ENCODE data around the gene GRID1. TPM values are rescaled to one million over a fixed set of nuclear protein-coding genes. Genes with fewer than 3 reads are reported as not detected.
A peak's percentile ranks its signal among the peaks of the same experiment; 100 is the strongest.
"Not testable (repeated sequence)": the region's sequence is repeated elsewhere in the genome, so short reads cannot be mapped to it uniquely, and the experiment has no call there.

Gene GRID1
- total RNA-seq, 2 donors from 2014 or later: 0.52 to 0.59 TPM

GRCh38 chr10:85702768-85703167 is 663.8 kb downstream of the GRID1 start:
- DNase-seq (no peak), ATAC-seq (no peak)
- intact Hi-C loops (cut with DNase I): no loop called here

GRCh38 chr10:85699066-85699465 is 667.5 kb downstream of the GRID1 start:
- intact Hi-C loops (cut with DNase I); ATAC-seq: not testable (repeated sequence)

DNA sequence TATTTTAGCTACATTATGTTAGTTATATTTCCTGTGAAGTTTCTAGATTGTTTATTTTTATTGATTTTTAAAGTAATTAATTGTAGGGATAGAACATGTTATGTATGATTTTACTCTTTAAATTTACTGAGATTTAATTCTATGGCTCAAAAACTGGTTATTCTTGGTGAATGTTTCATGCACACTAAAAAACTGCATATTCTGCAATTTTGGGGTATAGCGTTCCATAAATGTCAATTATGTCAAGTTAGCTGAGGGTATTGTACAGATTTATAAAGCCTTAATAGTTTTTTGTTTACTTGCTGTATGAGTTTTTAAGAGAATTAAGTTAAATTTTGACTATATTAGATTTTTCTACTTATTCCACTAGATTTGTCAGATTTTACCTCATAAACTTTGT is 669.7 kb downstream of the GRID1 start:
- intact Hi-C loops (cut with DNase I): no loop called here
- DNase-seq (no peak), ATAC-seq (no peak)

More at GRCh38 chr10:85699066-85699465, 667.5 kb downstream of the GRID1 start:
- DNase-seq: not testable (repeated sequence)

- DNase-seq (no peak), ATAC-seq (no peak)
- intact Hi-C loops (cut with DNase I): no loop called here
These were observed 684.0 kb downstream of the GRID1 start for GRCh38 chr10:85682621-85683020.

DNA sequence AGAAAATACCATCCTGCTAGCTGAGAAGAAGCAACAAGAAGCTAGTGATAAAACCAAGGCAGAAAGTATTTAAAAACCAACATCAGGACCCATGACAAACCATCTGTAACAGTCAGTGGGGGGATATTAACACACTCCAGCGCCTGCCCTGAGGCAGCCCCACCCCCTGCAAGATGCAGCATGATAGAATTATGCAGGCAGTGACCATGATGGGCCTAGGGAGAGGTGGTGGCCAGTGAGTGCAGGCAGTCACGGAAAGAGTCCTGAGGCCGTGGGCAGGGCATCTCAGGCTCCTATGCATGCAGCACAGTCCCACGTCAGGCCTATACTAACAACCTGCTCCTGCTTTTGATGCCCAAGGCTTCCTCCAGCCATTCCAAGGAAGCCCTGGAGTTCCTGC is 686.9 kb downstream of the GRID1 start:
- ATAC-seq: no peak
- no peak for DNase-seq
- intact Hi-C loops (cut with DNase I): no loop called here

DNA sequence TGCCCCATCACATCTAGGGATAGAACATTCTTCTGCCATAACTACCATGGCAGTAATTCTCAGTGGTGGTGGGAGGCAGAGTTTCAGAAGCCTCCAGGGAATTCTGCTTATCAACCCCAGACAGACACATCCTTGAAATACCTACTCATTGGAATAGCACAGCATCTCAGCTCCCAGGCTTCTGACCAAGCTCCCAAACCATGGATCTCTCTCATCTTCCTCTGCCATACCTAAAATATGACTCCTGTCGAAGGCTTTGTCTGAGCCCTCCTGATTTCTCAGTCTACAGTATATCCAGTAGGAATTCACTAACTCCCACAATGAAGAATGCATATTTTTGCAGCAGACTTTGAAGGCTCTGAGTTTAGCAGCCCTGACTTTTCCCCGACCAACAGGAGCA is 687.5 kb downstream of the GRID1 start:
- no peak for DNase-seq
- ATAC-seq: no peak
- intact Hi-C loops (cut with DNase I): no loop called here

DNA sequence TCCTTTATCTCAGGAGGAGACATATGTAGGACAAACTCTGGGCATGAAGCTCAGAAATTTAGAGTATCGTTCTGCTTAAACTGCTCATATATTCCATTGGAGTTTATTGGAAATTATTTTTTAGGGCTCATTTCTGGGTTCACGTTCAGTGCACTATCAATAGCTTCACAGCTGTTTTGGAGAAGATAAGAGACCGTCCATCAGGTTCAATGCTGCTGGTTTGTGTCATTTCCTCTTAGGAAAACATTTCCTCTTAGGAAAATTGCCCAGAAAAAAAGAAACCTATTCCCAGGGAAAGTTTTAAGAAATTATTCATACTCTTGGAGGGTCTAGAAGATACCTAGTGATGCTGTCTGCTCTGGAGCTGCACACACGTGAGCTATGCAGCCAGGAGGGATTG is 691.7 kb downstream of the GRID1 start:
- ATAC-seq: no peak
- intact Hi-C loops (cut with DNase I): no loop called here
- no peak for DNase-seq

DNA sequence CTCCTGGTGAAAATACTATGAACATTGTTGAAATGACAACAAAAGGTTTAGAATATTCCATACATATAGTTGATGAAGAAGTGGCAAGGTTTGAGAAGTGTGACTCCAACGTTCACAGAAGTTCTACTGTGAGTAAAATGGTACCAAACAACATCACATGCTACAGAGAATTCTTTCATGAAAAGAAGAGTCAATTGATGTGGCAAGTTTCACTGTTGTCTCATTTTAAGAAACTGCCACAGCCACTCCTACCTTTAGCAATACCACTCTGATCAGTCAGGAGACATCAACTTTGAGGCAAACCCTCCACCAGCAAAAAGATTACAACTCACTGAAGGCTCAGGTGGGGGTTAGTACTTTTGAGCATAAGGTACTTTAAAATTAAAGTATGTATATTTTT is 693.3 kb downstream of the GRID1 start:
- no peak for DNase-seq
- ATAC-seq: no peak

GRCh38 chr10:85671530-85671929 is 695.1 kb downstream of the GRID1 start:
- intact Hi-C loops (cut with DNase I): no loop called here
- ATAC-seq (no peak), DNase-seq (no peak)

More for the DNA sequence above, 693.3 kb downstream of the GRID1 start:
- intact Hi-C loops (cut with DNase I): no loop called here

GRCh38 chr10:85668522-85668921 is 698.1 kb downstream of the GRID1 start:
- intact Hi-C loops (cut with DNase I): no loop called here

GRCh38 chr10:85667638-85668233 is 698.9 kb downstream of the GRID1 start:
- intact Hi-C loops (cut with DNase I): no loop called here
- DNase-seq (no peak), ATAC-seq (no peak)

More at GRCh38 chr10:85668522-85668921, 698.1 kb downstream of the GRID1 start:
- no peak for ATAC-seq
- no peak for DNase-seq

DNA sequence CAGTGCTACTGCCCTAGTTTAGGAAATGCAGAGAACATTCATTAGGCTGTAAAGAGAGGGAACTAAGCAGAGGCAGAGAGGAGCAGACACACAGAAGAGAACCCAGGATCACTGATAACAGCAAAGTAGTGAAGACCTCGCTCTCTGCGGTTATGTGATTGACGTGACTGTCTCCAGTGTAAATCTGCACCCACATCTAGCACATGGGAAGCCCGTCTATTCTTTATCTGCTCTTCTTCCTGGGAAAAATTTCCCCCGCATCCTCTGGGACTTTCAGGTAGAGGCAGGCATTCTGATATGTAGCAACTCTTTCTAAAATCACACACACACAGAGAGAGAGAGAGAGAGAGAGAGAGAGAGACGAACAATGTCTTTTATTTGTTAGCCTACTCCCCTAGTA is 699.6 kb downstream of the GRID1 start:
- intact Hi-C loops (cut with DNase I): no loop called here
- no peak for ATAC-seq
- DNase-seq: no peak

DNA sequence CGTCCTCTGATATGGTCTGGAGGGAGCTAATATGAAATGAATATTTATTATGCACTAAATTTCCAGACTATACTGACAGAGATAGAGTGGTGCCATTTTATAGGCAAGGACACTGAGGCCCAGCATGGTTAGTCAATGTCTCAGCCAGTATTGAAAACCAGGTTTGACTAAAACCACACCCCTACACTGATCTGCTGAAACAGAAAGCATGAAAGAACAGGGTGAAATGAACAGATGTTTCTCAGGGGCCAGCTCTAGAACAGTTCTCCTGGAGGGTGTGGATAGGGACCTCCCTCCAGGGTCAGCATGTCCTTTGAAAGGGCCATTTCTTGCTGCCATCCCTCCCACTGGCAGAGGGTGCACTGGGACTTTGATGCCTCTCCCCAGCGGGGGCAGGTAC is 700.5 kb downstream of the GRID1 start:
- intact Hi-C loops (cut with DNase I): no loop called here
- DNase-seq (no peak), ATAC-seq (no peak)

GRCh38 chr10:85665681-85666080 is 700.9 kb downstream of the GRID1 start:
- DNase-seq (no peak), ATAC-seq (no peak)
- intact Hi-C loops (cut with DNase I): no loop called here

- intact Hi-C loops (cut with DNase I): no loop called here
- no peak for ATAC-seq
These were observed 701.5 kb downstream of the GRID1 start for GRCh38 chr10:85665078-85665477.

GRCh38 chr10:85661123-85661522 is 705.5 kb downstream of the GRID1 start:
- intact Hi-C loops (cut with DNase I): no loop called here
- ATAC-seq (no peak), DNase-seq (no peak)

More at GRCh38 chr10:85665078-85665477, 701.5 kb downstream of the GRID1 start:
- no peak for DNase-seq

- ATAC-seq: no peak
These were observed 707.3 kb downstream of the GRID1 start for GRCh38 chr10:85659331-85659730.

DNA sequence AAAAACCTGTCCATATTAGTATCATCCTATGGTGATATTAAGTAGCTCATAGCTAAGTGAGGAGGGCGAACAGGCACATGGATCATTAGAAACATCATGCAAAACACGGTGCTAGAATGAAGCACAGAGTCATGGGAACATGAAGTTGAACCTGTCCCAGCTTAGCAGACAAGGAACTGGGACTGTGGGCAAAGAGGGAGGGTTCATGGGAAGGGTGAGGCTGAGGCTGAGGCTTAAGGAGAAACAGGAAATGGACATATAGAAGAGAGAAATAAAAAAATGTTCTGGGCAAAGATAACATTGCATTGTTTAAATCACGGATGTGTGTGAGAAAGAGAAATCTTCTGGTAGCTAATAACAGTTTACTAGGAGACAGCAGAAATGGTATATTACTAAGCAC is 708.1 kb downstream of the GRID1 start:
- DNase-seq (no peak), ATAC-seq (no peak)
- intact Hi-C loops (cut with DNase I): no loop called here

More at GRCh38 chr10:85659331-85659730, 707.3 kb downstream of the GRID1 start:
- DNase-seq: no peak
- intact Hi-C loops (cut with DNase I): no loop called here

DNA sequence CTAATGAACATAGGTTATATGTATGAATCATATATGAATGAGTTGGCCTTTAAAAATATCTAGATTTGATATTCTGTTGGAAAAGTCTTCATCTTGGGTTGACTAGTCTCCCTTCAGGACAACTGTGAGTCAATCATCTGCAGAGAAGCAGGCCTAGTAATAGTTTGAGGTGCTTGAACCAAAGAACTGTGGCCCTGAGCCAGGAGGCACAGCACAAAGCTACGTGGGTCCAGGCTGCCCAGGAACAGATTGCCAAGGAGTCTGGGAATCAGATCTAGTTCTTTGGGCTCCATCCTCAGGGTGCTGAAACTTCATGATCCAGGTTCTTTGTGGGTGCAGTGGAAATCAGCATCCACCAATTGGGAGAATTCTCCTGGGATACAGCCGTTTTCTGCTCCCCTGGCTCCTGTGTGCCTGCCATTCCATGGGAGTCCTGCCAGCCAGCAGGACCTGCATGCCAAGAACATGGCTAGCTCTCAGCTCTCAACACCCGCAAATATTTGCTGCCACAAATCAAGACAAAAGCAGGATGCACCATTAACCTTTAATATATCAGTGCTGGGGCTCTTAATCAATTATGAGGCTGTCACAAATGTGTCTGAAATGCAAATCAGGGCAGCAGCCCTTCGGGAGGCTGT is 709.0 kb downstream of the GRID1 start:
- ATAC-seq (peak; percentile 16 to 44), DNase-seq (no peak)
- intact Hi-C loops (cut with DNase I): no loop called here

DNA sequence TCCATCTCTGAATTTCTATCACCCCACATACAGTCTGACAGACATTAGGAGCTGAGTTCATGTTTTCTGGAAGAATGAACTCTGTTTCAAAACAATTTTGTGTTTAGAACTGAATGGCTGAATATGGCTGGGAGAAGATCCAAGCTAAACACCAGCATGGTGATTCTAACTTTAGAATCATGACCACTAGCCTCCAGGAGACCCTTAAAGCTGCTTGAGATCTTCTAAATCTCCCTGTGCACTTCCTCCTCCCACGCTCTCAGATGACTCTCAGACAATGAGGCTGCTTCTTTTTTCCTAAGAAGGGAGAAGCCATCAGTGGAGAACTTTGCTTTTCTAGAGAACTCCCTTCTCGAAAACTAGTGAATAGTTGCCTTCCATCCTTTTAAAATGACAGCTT is 711.2 kb downstream of the GRID1 start:
- intact Hi-C loops (cut with DNase I): no loop called here
- ATAC-seq: no peak
- DNase-seq: no peak

DNA sequence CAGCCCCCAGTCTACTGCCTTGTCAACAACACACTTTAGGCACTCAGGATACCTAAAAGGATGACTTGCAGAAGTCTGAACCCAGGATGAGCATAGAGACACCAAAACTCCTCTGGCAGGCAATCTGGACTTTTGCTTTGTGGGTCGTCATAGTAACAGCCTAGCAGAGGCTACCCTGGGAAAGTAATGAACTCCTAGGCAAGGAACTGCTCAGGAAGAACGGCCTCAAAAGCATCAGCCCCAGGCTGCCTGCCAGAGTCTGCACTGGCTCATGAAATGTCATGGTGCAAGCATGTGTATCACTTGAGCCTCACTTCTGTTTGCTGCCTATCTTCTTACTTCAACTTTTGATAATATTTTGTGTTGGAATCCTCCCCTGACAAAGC is 715.1 kb downstream of the GRID1 start:
- ATAC-seq (no peak), DNase-seq (no peak)
- intact Hi-C loops (cut with DNase I): no loop called here

Measured in left cardiac atrium (tissue), 4 donors.